DMS114 treated with DMSO at 0.1 percent for 48 hours (cell line): Measurements from ENCODE around the gene PIPOX.

Experiments
- DNase-seq: peaks from one replicate; lab custom pipeline; 2025; ENCODE audit not compliant: unreplicated experiment; lab: John Stamatoyannopoulos, UW

PIPOX gene

DNA sequence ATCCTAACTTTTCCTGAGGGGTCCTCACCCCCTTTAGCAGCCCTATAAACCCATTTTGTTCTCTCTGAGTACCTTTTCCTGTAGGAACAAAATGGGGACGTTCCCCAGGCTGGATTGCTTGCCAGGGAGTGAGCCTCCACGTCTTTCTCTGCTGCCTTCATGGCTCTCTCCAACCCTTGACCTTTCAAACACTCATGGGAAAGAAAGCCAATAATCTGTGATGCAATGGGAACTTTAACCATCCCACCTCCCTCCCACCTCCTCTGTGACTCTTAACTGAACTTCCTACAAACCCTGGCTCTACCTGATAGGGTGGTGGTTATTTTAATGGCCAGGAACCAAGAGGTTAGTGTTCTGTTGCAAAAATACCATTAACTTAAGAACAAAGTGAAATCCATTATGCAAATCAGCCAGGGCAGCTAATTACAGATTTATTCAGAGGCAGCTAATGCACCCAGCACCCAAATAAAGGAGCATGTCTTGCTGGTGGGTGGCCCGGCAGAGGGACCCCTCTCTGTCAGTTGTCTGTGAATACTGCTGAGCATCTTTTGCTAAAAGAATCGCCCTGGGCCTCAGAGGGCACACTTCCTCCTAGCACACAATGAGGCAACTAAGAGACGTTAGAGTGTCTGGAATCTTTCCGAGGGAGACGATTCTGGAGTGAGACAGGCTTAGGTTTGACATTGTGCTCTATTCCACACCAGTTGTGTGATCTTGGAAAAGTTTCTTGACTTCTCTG is 3.0 kb downstream of the PIPOX start:
- no peak for DNase-seq

GRCh38 chr17:29046473-29046839 is 3.5 kb downstream of the PIPOX start:
- DNase-seq, result no peak

- no peak for DNase-seq
Observed at GRCh38 chr17:29048440-29049368, 5.8 kb downstream of the PIPOX start.

- DNase-seq, result no peak
Observed at GRCh38 chr17:29049541-29050145, 6.7 kb downstream of the PIPOX start.

DNA sequence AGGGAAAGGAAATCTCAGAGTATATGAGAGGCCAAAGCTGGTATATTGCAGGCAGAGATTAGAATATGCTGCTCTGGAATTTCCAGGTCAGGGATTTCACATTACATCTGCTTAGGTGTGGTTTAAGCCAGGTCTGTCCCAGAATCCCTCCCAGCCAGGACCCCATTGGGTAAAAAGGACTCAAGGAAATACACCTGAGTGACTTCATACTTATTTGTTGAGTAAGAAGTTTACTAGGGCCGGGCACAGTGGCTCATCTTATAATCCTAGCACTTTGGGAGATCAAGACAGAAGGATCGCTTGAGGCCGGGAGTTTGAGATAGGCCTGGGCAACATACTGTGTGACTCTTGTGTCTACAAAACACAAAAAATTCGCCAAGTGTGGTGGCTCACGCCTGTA is 7.2 kb downstream of the PIPOX start:
- DNase-seq, result no peak

GRCh38 chr17:29051194-29051593 is 8.3 kb downstream of the PIPOX start:
- no peak for DNase-seq

DNA sequence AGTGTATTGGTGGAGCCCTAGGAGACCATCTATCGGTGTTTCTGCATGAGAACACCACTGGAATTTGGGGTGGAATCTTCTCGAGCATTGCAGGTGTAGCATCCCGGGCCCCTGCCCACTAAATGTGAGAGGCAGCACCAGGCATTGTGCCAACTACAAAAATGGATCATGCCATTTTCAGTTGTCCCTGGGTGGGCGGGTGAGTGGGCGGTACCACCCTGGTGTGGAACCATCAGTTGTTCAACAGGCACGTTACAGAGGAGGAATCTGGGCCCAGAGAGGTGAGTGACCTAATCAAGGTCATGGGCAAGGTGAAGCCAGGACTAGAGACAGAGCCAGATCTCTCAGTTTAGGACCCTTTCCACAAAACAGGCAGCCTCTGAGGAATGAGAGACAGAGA is 8.8 kb downstream of the PIPOX start:
- no peak for DNase-seq

GRCh38 chr17:29054835-29055234 is 11.9 kb downstream of the PIPOX start:
- no peak for DNase-seq

- DNase-seq, result no peak
Observed at GRCh38 chr17:29057361-29057760, 14.4 kb downstream of the PIPOX start.

DNA sequence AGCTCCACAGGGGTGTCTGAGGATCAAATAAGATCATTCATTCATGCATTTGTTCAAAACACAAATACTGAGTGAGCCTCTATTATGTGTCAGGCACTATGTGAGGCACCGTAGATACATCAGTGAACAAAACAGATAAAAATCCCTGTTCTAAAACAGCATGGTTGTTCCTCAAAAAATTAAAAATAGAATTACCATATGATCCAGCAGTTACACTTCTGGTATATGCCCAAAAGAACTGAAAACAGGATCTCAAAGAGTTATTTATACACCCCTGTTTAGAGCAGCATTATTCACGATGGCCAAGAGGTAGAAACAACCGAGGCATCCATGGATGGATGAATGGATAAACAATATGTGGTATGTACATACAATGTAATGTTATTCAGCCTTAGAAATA is 15.4 kb downstream of the PIPOX start:
- DNase-seq, result no peak

- DNase-seq, result no peak
Observed at GRCh38 chr17:29059281-29059680, 16.3 kb downstream of the PIPOX start.

GRCh38 chr17:29060475-29060874 is 17.5 kb downstream of the PIPOX start:
- DNase-seq, result no peak

- no peak for DNase-seq
Observed at GRCh38 chr17:29061036-29061435, 18.1 kb downstream of the PIPOX start.

DNA sequence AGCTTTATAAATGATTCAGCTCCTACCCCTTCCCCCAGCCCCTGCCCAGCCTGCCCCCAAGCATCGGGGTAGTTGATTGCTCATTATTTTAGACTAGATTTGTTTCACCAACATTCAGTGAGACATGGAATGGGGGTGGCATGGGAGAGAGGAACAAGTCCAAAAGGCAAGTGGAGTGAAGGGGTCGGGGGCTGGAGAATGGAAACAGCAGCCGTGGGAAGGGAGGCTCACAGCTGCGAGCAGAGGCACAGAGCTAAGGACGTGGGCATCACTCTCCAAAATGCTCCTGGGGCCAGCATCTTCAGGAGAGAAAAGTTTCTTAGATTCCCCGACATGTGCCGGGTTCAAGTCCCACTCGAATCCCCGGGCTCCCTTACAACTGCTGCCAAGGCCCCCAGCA is 19.3 kb downstream of the PIPOX start:
- no peak for DNase-seq

DNA sequence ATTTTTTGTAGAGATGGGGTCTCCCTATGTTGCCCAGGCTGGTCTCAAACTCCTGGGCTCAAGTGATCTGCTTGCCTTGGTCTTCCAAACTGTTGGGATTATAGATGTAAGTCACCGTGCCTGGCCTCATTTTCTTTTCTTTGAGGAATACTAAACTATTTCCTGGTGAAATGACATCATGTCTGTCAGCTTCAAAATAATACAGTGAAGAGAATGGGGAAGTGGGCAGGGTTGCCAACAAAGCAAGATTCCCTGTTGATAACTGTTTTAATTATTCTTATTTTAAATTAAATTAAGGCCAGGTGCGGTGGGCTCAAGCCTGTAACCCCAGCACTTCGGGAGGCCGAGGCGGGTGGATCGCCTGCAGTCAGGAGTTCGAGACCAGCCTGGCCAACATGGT is 21.1 kb downstream of the PIPOX start:
- no peak for DNase-seq

GRCh38 chr17:29066047-29066446 is 23.1 kb downstream of the PIPOX start:
- no peak for DNase-seq

DNA sequence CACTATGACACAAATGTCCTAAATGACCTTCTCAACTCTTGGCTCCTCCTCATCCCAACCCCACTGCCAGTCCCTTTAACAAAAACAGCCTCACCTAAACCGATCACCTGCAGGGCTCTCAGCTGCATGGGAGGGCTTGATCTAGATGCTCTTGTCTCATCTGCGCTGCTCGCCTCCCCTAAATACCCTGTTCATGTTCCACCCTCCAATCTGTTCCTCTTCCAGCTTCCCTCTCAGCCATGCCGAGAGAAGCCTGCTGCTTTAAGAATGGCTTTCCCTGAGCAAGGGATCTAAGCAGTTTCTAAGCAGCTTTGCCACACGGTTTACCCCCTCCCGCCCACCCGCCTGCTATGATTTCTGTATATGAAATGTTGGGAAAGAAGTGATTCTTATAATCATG is 23.7 kb downstream of the PIPOX start:
- DNase-seq, result no peak

DNA sequence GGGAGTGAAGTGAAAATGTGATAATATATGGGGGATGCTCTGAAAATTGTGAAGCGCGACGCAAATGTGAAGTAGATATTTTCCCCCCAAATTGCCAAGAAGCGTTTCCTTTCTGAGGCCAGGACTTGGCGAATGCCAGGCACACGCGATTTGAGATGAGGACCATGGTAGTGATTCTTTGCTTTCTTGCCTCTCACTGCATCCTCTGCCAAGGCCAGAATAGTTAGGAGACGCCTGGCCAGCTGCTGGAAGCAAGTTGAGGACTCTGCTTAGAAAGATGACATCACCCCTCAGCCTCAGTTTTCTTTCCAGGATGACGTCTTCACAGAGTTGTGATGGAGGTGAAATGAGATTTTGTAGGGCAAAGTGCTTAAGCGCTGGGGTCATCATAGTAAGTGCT is 25.9 kb downstream of the PIPOX start:
- no peak for DNase-seq

- DNase-seq, result no peak
Observed at GRCh38 chr17:29069526-29070041, 26.6 kb downstream of the PIPOX start.

- DNase-seq, result no peak
Observed at GRCh38 chr17:29070308-29070707, 27.4 kb downstream of the PIPOX start.

DNA sequence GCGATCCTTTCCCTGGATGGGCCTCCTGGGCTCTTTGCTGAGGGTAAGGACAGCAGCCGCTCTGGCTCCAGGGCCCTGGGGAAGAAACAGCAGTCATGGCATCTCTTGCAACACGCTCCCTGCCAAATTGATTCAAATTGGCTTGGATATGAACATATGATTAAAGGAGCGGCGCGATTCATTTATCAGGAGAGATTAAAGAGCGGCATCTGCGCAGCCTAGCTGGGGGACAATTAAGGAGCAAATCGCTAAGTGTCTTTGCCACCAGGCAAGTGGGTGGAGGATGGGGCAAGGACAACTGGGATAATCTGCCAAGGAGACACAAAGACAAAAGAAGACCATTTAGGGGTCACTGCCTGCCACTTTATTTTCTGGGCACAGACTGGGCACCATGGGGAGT is 27.8 kb downstream of the PIPOX start:
- DNase-seq, result no peak

DNA sequence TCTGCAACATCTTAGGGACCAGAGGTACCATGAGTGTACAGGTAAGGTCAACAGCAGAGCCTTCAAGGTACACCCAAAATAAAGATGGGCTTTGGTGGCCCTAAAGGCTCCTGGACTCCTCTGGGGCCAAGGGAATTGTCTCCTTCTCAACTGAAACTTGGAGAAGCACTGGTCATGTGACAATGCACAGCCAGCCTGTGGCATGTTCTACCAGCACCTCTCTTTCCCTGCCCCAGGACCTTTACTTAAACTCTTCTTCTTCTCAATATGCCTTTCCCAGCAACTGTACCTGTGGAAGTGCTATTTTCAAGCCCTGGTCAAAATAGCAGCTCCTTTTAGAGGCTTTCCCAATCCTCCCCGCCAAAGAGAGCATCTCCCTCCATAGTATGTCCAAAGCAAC is 28.4 kb downstream of the PIPOX start:
- DNase-seq, result no peak
